Measurements from ENCODE around the gene VWA8. TPM values are rescaled to one million over a fixed set of nuclear protein-coding genes. Genes with fewer than 3 reads are reported as not detected.
A peak's percentile ranks its signal among the peaks of the same experiment; 100 is the strongest.

The VWA8 gene
- polyA plus RNA-seq, 1 donor: 11.6 TPM

DNA sequence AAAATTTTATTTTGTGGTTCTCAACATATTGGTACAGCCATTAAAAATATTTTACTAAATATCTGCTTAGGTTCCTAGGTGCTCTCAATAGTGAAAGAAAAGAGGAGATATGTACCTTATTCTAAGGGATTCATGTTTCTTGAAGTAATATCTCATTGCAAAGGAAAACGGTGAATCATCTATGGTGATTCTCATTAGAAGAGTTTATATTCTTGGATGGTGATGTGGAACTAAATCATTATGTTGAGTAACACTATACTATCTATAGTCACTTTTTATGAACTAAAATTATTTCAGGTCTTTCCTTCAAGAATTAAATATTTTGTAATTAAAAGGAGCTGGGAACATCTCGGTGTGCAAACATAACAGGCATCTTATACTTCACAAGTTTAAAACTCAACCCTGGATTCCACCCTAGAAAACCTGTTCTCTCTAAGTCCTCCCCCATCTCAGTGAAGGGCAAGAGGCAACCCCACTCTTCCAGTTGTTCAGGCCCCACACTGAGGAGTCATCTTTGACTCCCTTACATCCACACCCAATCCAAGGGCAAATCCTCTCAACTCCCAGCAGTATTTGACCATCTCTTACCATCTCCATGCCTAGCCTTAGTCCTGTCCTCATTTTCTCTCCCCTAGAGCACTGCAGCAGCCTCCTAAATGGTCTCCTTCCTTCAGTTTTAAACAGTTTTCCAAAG is 363.4 kb downstream of the VWA8 start:
- H3K27me3 ChIP-seq (ENCODE audit: control insufficient read depth, insufficient read depth, low read length): no peaks in the 10 kb centered on the region
- H3K27ac ChIP-seq (ENCODE audit: low read length): no peak overlapping the region
- no peaks in the 10 kb centered on the region for H3K4me1 ChIP-seq (ENCODE audit: control insufficient read depth, insufficient read depth, low read length)
- no peak overlapping the region for H3K4me3 ChIP-seq (ENCODE audit: low read length)
- H3K36me3 ChIP-seq (ENCODE audit: control insufficient read depth, insufficient read depth, low read length): peaks cover 3% of the 10 kb centered on the region
- no CpG with 5 or more reads among the region's 2 CpGs for WGBS (ENCODE audit: insufficient coverage, low lambda C conversion rate)
- DNase-seq: no peak
- H3K9me3 ChIP-seq (ENCODE audit: control insufficient read depth, low read depth, low read length): no peaks in the 10 kb centered on the region

DNA sequence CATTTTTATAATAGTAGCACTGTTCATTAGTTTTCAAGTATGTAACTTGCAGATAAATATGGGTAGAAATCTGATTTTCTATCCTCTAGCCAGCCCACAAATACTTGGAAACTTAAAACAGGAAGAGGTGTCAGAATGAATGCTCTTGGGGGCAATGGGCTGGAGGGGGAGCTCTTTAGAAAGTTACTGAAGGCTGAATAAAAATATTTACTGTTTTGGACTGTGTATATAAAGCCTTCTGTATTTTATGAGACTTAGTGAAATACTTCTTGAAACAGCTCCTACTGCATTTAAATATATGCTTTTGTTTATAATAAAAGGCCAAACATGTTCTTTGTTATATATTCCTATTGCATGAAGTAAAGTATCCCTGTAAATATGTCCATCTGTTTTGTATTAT is 364.7 kb downstream of the VWA8 start:
- H3K9me3 ChIP-seq (ENCODE audit: control insufficient read depth, low read depth, low read length): no peaks in the 10 kb centered on the region
- DNase-seq: no peak

DNA sequence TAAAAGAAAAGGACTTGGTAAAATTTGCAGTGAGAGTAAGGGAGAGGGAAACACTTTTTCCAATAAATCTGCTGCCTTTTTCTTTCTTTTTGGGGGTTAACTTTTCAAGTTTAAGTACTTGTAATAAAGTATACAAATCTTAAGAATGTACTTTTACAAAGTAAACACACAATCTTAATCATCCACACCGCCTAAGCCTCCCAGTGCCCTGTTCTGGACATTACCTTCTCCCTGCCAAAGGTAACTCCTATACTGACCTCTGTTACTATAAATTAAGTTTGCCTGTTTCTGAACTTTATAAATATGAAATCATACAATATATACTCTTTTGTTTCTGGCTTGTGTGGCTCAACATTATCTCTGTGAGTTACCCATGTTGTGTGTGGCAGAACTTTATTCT is 365.6 kb downstream of the VWA8 start:
- no CpG with 5 or more reads among the region's 1 CpG for WGBS (ENCODE audit: insufficient coverage, low lambda C conversion rate)
- Histone ChIP-seq H3K9me3 (ENCODE audit: control insufficient read depth, low read depth, low read length) (no peaks in the 10 kb centered on the region), H3K4me3 (ENCODE audit: low read length) (no peak overlapping the region), H3K4me1 (ENCODE audit: control insufficient read depth, insufficient read depth, low read length) (no peaks in the 10 kb centered on the region), H3K36me3 (ENCODE audit: control insufficient read depth, insufficient read depth, low read length) (no peaks in the 10 kb centered on the region), H3K27ac (ENCODE audit: low read length) (no peak overlapping the region), H3K27me3 (ENCODE audit: control insufficient read depth, insufficient read depth, low read length) (no peaks in the 10 kb centered on the region)
- DNase-seq: no peak

More for the DNA sequence above, 364.7 kb downstream of the VWA8 start:
- Histone ChIP-seq H3K4me3 (ENCODE audit: low read length) (no peak overlapping the region), H3K27ac (ENCODE audit: low read length) (no peak overlapping the region), H3K4me1 (ENCODE audit: control insufficient read depth, insufficient read depth, low read length) (no peaks in the 10 kb centered on the region), H3K36me3 (ENCODE audit: control insufficient read depth, insufficient read depth, low read length) (peaks cover 3% of the 10 kb centered on the region), H3K27me3 (ENCODE audit: control insufficient read depth, insufficient read depth, low read length) (no peaks in the 10 kb centered on the region)

DNA sequence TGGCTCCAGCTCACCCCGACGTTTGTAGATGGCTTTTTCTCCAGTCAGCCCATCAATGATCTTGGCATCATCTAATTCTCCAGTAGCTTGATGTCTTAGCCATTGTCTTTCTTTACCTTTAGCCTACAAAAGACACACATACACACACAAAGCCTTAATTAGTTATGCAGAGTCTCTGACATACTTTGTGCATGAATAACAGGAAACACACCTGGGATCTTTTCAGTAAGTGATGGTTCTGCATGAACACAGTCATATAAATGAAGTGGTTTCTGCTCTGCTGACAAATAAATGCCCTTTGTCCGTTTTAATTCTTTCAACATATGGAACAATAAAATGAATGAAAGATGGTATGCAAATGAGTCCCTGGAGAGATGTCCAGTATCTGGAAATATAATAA is 370.3 kb downstream of the VWA8 start:
- no CpG with 5 or more reads among the region's 3 CpGs for WGBS (ENCODE audit: insufficient coverage, low lambda C conversion rate)
- H3K4me3 ChIP-seq (ENCODE audit: low read length): no peak overlapping the region
- no peaks in the 10 kb centered on the region for H3K4me1 ChIP-seq (ENCODE audit: control insufficient read depth, insufficient read depth, low read length)
- no peaks in the 10 kb centered on the region for H3K27me3 ChIP-seq (ENCODE audit: control insufficient read depth, insufficient read depth, low read length)
- DNase-seq: no peak
- peaks cover 18% of the 10 kb centered on the region for H3K36me3 ChIP-seq (ENCODE audit: control insufficient read depth, insufficient read depth, low read length)
- no peaks in the 10 kb centered on the region for H3K9me3 ChIP-seq (ENCODE audit: control insufficient read depth, low read depth, low read length)
- no peak overlapping the region for H3K27ac ChIP-seq (ENCODE audit: low read length)

DNA sequence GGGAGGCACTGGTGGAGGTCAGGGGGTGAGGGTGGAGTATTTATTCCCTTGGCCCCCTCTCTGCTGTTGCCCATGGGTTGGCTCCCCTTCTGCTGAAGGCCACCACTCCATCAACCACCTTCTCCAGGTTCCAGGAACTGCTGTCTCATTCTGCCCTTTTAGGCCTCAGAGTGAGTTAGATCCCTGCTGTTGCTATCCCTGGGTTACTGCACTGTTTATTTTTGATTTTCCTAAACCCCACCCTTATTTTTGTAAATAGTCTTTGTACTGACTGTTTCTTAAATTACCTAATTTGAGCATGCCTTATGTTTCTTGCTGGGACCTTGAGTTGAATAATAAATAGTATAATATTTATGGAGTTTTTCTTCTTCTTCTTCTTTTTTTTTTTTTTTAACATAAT is 370.8 kb downstream of the VWA8 start:
- no peak overlapping the region for H3K4me3 ChIP-seq (ENCODE audit: low read length)
- DNase-seq: no peak
- no peaks in the 10 kb centered on the region for H3K27me3 ChIP-seq (ENCODE audit: control insufficient read depth, insufficient read depth, low read length)
- H3K36me3 ChIP-seq (ENCODE audit: control insufficient read depth, insufficient read depth, low read length): peaks cover 18% of the 10 kb centered on the region
- no peaks in the 10 kb centered on the region for H3K4me1 ChIP-seq (ENCODE audit: control insufficient read depth, insufficient read depth, low read length)
- H3K9me3 ChIP-seq (ENCODE audit: control insufficient read depth, low read depth, low read length): no peaks in the 10 kb centered on the region
- no peak overlapping the region for H3K27ac ChIP-seq (ENCODE audit: low read length)

DNA sequence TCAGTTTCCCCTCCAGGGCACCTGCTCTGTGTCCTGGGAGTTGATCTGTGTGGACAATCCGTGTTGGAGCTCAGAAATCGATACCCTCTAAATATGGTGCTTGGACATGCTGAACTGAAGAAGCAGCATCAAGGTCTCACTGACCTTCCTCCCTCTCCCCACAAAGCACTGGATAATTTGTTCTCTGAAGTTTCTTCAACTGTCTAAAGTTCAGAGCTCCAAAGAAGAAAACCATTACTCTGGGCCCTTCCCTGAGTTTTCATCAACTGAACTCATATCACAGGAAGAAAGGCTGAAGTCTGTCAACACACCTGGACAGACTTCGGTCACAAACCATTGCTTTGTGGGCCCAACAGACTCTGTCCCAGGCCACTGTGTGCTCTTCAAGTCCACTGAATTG is 371.5 kb downstream of the VWA8 start:
- H3K9me3 ChIP-seq (ENCODE audit: control insufficient read depth, low read depth, low read length): no peaks in the 10 kb centered on the region
- H3K4me3 ChIP-seq (ENCODE audit: low read length): no peak overlapping the region
- H3K27me3 ChIP-seq (ENCODE audit: control insufficient read depth, insufficient read depth, low read length): no peaks in the 10 kb centered on the region
- no CpG with 5 or more reads among the region's 3 CpGs for WGBS (ENCODE audit: insufficient coverage, low lambda C conversion rate)
- no peak overlapping the region for H3K27ac ChIP-seq (ENCODE audit: low read length)
- DNase-seq: no peak
- H3K4me1 ChIP-seq (ENCODE audit: control insufficient read depth, insufficient read depth, low read length): no peaks in the 10 kb centered on the region
- H3K36me3 ChIP-seq (ENCODE audit: control insufficient read depth, insufficient read depth, low read length): peaks cover 18% of the 10 kb centered on the region

DNA sequence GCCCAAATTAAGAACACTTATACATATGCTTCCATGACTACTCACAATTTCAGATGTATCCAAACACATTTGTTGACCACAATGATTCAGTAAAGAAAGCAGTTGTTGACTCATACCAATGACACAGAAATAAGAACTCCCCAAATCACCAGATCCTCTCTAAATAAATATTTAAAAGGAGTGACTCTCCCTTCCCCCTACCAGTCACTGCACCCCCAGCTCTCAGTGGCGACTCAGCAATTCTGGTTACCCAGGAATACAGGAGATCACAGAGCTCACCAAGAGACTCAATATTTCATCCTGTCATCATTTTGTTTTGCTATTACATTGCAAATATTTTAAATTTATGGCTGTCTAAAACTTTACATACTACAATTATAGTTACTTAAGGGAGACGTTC is 372.0 kb downstream of the VWA8 start:
- 86% methylated on average over 1 of the region's 2 CpGs for WGBS (ENCODE audit: insufficient coverage, low lambda C conversion rate)
- no peaks in the 10 kb centered on the region for H3K9me3 ChIP-seq (ENCODE audit: control insufficient read depth, low read depth, low read length)
- H3K4me3 ChIP-seq (ENCODE audit: low read length): no peak overlapping the region
- no peaks in the 10 kb centered on the region for H3K27me3 ChIP-seq (ENCODE audit: control insufficient read depth, insufficient read depth, low read length)
- DNase-seq: no peak
- H3K4me1 ChIP-seq (ENCODE audit: control insufficient read depth, insufficient read depth, low read length): no peaks in the 10 kb centered on the region
- no peak overlapping the region for H3K27ac ChIP-seq (ENCODE audit: low read length)
- peaks cover 22% of the 10 kb centered on the region for H3K36me3 ChIP-seq (ENCODE audit: control insufficient read depth, insufficient read depth, low read length)

DNA sequence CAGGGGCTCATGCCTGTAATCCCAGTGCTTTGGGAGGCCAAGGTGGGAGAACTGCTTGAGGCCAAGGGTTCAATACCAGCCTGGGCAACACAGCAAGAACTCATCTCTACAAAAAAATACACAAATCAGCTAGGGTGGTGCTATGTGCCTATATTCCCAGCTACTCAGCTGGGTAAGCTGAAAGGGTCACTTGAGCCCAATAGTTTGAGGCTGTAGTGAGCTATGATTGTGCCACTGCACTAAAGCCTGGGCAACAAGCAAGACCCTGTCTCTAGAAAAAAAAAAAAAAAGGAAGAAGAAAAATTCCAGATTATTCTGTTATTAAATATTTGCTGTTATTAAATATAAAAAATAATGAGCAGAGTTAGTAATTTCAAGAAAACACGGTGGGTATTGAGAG is 372.5 kb downstream of the VWA8 start:
- H3K4me1 ChIP-seq (ENCODE audit: control insufficient read depth, insufficient read depth, low read length): no peaks in the 10 kb centered on the region
- no peaks in the 10 kb centered on the region for H3K27me3 ChIP-seq (ENCODE audit: control insufficient read depth, insufficient read depth, low read length)
- no peak overlapping the region for H3K27ac ChIP-seq (ENCODE audit: low read length)
- no CpG with 5 or more reads among the region's 1 CpG for WGBS (ENCODE audit: insufficient coverage, low lambda C conversion rate)
- H3K36me3 ChIP-seq (ENCODE audit: control insufficient read depth, insufficient read depth, low read length): peaks cover 22% of the 10 kb centered on the region
- H3K4me3 ChIP-seq (ENCODE audit: low read length): no peak overlapping the region
- no peaks in the 10 kb centered on the region for H3K9me3 ChIP-seq (ENCODE audit: control insufficient read depth, low read depth, low read length)
- no peak for DNase-seq

DNA sequence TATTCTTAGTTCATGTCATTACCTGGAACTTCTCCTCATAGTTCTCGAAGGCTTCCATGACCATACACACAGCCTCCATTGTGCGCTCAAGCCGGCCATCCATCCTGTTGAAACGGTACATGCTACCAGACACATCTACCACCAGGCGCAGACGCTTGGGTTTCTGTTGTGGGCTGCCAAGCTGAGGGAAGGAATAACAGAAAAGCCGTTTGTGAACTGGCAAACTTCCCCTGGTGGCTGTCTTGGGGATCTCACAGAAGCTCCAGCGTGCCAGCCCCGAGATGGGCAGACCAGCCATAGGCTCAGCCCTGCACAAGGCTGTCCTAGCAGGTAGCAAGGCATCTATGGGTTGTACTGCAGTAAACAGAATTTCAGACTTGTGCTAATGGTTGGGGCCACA is 373.4 kb downstream of the VWA8 start:
- no peaks in the 10 kb centered on the region for H3K27me3 ChIP-seq (ENCODE audit: control insufficient read depth, insufficient read depth, low read length)
- WGBS (ENCODE audit: insufficient coverage, low lambda C conversion rate): 90% methylated on average over 2 of the region's 9 CpGs
- H3K4me3 ChIP-seq (ENCODE audit: low read length): no peak overlapping the region
- no peak overlapping the region for H3K27ac ChIP-seq (ENCODE audit: low read length)
- no peaks in the 10 kb centered on the region for H3K9me3 ChIP-seq (ENCODE audit: control insufficient read depth, low read depth, low read length)
- no peaks in the 10 kb centered on the region for H3K4me1 ChIP-seq (ENCODE audit: control insufficient read depth, insufficient read depth, low read length)
- H3K36me3 ChIP-seq (ENCODE audit: control insufficient read depth, insufficient read depth, low read length): peaks cover 22% of the 10 kb centered on the region
- DNase-seq: no peak

DNA sequence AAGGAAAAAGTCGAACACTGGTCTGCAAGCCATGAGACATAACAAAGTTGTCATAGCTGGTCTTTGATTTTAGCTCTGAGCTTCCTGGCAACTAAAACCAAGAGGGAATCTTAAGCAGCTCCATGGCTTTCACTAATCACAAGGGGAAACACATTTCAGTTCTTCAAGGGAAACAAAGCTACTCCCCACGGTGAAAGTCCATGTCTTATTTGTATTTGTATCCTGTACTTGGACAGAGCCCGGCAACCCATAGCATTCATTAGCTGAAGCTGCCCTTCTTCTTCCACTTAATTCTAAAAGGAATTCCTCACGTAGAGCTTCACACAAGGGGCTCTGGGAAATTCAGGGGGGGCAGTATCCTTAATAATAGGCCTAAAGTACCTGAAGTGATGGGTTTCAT is 374.7 kb downstream of the VWA8 start:
- DNase-seq: peak in 1 of 2 donors; percentile 63
- H3K36me3 ChIP-seq (ENCODE audit: control insufficient read depth, insufficient read depth, low read length): peaks cover 22% of the 10 kb centered on the region
- H3K4me1 ChIP-seq (ENCODE audit: control insufficient read depth, insufficient read depth, low read length): no peaks in the 10 kb centered on the region
- H3K4me3 ChIP-seq (ENCODE audit: low read length): no peak overlapping the region
- no peaks in the 10 kb centered on the region for H3K27me3 ChIP-seq (ENCODE audit: control insufficient read depth, insufficient read depth, low read length)
- H3K27ac ChIP-seq (ENCODE audit: low read length): no peak overlapping the region
- 80% methylated on average over 1 of the region's 4 CpGs for WGBS (ENCODE audit: insufficient coverage, low lambda C conversion rate)
- no peaks in the 10 kb centered on the region for H3K9me3 ChIP-seq (ENCODE audit: control insufficient read depth, low read depth, low read length)

DNA sequence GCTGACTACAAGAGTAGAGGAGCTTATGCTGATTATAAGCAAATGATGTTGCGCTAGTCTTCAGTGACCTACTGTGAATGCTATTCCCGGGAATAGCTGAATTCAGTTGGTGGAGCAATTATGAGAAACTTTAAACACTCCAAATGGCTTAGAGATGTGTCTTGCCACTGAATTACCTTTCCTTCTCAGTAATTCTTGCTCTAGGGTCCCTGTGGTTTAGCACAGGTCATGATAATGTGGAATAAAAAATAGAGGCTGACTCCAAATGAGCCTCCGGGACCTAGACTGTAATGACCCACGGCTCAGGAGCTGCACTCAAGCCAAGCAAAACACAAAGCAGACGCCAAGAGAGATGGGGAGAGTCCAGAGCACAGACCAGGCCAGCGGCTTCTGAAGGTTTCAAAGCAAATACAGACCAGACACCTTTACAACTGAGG is 378.9 kb downstream of the VWA8 start:
- Histone ChIP-seq H3K27ac (ENCODE audit: low read length) (no peak overlapping the region), H3K36me3 (ENCODE audit: control insufficient read depth, insufficient read depth, low read length) (peaks cover 8% of the 10 kb centered on the region), H3K4me3 (ENCODE audit: low read length) (no peak overlapping the region), H3K4me1 (ENCODE audit: control insufficient read depth, insufficient read depth, low read length) (peaks cover 4% of the 10 kb centered on the region), H3K9me3 (ENCODE audit: control insufficient read depth, low read depth, low read length) (no peaks in the 10 kb centered on the region), H3K27me3 (ENCODE audit: control insufficient read depth, insufficient read depth, low read length) (no peaks in the 10 kb centered on the region)
- no CpG with 5 or more reads among the region's 6 CpGs for WGBS (ENCODE audit: insufficient coverage, low lambda C conversion rate)
- no peak for DNase-seq
